OCI-LY3 (cell line): ENCODE results near the gene DNMT3B.

Experiments
- H2AFZ ChIP-seq: fragments of 200-600, 300-600 bp; shearing (Covaris generic); 2 replicates; pipeline ENCODE4 v1.6.0; 2014; ENCODE audit warnings: antibody characterized with exemption, low read depth, low read length
- H3K27ac ChIP-seq: fragments of 200-600, 300-600 bp; sonication (generic); 2 replicates; pipeline ENCODE4 v1.5.1; 2014; ENCODE audit warnings: mild to moderate bottlenecking, low read length, moderate library complexity, mixed read lengths
- H3K27me3 ChIP-seq: fragments of 200-600, 300-600 bp; sonication (generic); 2 replicates; pipeline ENCODE4 v1.6.1; 2014; ENCODE audit warnings: low read depth, low read length, mixed read lengths
- H3K36me3 ChIP-seq: fragments of 200-600, 300-600 bp; sonication (generic); replicated peaks from 2 replicates; pipeline ENCODE3; 2014; ENCODE audit warnings: low read depth, low read length, mixed read lengths
- H3K4me1 ChIP-seq: fragments of 300-600, 200-600 bp; sonication (generic); 2 replicates; pipeline ENCODE4 v1.6.1; 2014; ENCODE audit warnings: low read length, mixed read lengths
- H3K4me2 ChIP-seq: fragments of 200-600, 300-600 bp; sonication (generic); 2 replicates; pipeline ENCODE4 v1.6.1; 2014; ENCODE audit warnings: low read length, mixed read lengths
- H3K4me3 ChIP-seq: fragments of 300-600, 200-600 bp; sonication (generic); 2 replicates; pipeline ENCODE4 v1.5.1; 2014; ENCODE audit warnings: antibody characterized with exemption, mild to moderate bottlenecking, low read length, moderate library complexity
- H3K79me2 ChIP-seq: fragments of 300-600, 200-600 bp; shearing (Covaris generic); 2 replicates; pipeline ENCODE4 v1.6.1; 2014; ENCODE audit warnings: mild to moderate bottlenecking, low read length, mixed read lengths
- H3K9ac ChIP-seq: fragments of 300-600, 200-600 bp; shearing (Covaris generic); 2 replicates; pipeline ENCODE4 v1.6.0; 2014; ENCODE audit warnings: mild to moderate bottlenecking, low read length, moderate library complexity
- H3K9me3 ChIP-seq: fragments of 200-600, 300-600 bp; shearing (Covaris generic); 2 replicates; pipeline ENCODE4 v1.6.1; 2014; ENCODE audit warnings: low read length, mixed read lengths; ENCODE audit not compliant: insufficient read depth
- H4K20me1 ChIP-seq: fragments of 200-600, 300-600 bp; sonication (generic); 2 replicates; pipeline ENCODE4 v1.6.1; 2016; ENCODE audit warnings: low read length, mixed read lengths; ENCODE audit not compliant: insufficient read depth
- CTCF ChIP-seq: fragments of 200-600, 300-600 bp; sonication (generic); IDR thresholded peaks from 2 replicates; pipeline ENCODE4 v1.5.1; 2014; ENCODE audit warnings: antibody characterized with exemption, low read length, low read depth
- EZH2phosphoT487 ChIP-seq: fragments of 200-600 bp; shearing (Covaris generic); IDR thresholded peaks from 2 replicates; pipeline ENCODE4 v1.6.1; 2018; ENCODE audit warnings: antibody characterized with exemption, mixed run types, low read depth

DNMT3B gene

GRCh38 chr20:32855387-32855786, 93.2 kb downstream of the DNMT3B start:
- Histone ChIP-seq H3K9me3 (no peaks in the 10 kb centered on the region), H3K27ac (no peak overlapping the region), H3K4me2 (no peak overlapping the region), H3K27me3 (no peaks in the 10 kb centered on the region), H3K9ac (no peak overlapping the region), H4K20me1 (no peaks in the 10 kb centered on the region), H3K4me3 (no peak overlapping the region), H2AFZ (no peak overlapping the region), H3K36me3 (peaks cover 42% of the 10 kb centered on the region), H3K79me2 (no peaks in the 10 kb centered on the region), H3K4me1 (no peaks in the 10 kb centered on the region)
- TF ChIP-seq EZH2phosphoT487 (no peak), CTCF (no peak)

- no peak overlapping the region for H3K4me2 ChIP-seq
- H3K36me3 ChIP-seq = peaks cover 27% of the 10 kb centered on the region
- no peaks in the 10 kb centered on the region for H3K27me3 ChIP-seq
- H3K27ac ChIP-seq = no peak overlapping the region
- H2AFZ ChIP-seq = no peak overlapping the region
- no peaks in the 10 kb centered on the region for H4K20me1 ChIP-seq
- no peak overlapping the region for H3K9ac ChIP-seq
- H3K9me3 ChIP-seq = no peaks in the 10 kb centered on the region
- H3K4me3 ChIP-seq = no peak overlapping the region
- no peak for TF ChIP-seq CTCF
- no peak for TF ChIP-seq EZH2phosphoT487
- no peaks in the 10 kb centered on the region for H3K4me1 ChIP-seq
- H3K79me2 ChIP-seq = no peaks in the 10 kb centered on the region
These were observed 96.0 kb downstream of the DNMT3B start for GRCh38 chr20:32858189-32858588.
